GM21576 (cell line): ENCODE measurements around the gene ATP4A.

ENCODE experiments used
- ATAC-seq: cut with Tn5 transposase; IDR thresholded peaks from one replicate; pipeline ENCODE4 v1.9.1; 2021; ENCODE audit warnings: mild to moderate bottlenecking, moderate library complexity; ENCODE audit not compliant: unreplicated experiment

Gene ATP4A

DNA sequence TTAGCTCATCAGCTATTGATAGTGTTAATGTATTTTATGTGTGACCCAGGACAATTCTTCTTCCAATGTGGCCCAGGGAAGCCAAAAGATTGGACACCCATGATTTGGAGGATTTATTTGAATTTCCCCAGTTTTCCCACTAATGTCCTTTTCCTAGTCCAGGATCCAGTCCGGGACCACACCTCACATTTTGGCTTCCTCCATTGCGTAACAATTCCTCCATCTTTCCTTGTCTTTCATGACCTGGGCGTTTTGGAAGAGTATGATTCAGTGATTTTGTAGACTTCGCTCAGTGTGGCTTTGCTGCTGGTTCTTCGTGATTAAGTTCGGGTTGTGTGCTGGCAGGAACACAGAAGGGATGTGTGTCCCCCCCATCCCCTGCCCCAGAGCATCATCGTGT, 3.3 kb upstream of the ATP4A start:
- ATAC-seq = no peak

DNA sequence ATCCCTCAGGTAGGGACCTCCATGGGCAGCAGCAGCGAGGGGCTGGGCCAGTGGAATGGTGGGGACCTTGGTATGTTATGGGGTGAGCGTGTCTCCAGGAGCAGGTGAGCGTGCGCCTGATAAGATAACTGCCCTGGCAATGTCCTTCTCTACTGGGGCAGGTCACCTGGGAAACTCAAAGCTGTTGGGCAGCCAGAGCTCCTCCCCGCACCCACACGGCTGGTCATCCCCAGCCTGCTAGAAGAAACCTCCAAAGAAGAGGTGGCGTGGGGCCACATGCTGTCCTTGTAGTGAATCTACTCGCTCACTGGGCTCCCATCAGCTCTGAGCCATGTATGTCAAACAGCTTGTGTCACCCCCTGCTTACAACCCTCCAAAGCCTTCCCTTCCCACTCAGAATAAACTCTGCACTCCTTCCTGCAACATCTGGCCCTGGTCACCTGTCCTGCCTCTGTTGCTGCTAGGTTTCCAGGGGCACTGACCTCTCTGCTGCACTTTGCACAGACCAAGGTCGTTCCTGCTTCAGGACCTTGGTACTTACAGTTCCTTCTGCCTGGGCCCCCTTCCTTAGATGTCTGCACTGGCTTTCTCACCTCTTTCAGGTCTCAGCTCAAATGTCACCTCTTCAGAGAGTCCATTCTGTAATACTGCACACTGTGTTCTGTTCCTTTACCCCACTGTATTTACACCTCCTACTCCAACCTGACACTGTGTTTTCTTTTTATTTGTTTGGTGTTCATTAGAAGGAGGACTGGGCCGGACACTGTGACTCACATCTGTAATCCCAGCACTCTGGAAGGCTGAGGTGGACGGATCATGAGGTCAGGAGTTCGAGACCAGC, 1.8 kb upstream of the ATP4A start:
- ATAC-seq = no peak

DNA sequence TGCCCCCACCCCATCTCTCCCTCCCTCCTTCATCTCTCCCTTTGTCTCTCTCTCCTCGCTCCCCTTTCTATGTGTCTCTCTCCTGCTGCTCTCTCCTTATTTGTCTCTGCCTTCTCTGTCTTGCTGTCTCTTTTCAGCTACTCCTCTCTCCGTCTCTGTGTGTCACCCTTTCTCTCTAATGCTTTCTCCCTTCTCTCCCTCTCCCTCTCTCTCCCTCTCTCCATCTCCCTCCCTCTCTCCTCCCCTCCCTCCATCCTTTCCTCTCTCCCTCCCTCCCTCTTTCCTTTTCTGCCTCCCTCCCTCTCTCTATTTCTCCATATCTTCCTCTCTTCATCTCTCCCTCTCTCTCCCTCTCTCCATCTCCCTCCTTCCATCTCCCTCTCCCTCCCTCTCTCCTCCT, 682 bp downstream of the ATP4A start:
- no peak for ATAC-seq

GRCh38 chr19:35562336-35562735, 1.1 kb downstream of the ATP4A start:
- no peak for ATAC-seq

DNA sequence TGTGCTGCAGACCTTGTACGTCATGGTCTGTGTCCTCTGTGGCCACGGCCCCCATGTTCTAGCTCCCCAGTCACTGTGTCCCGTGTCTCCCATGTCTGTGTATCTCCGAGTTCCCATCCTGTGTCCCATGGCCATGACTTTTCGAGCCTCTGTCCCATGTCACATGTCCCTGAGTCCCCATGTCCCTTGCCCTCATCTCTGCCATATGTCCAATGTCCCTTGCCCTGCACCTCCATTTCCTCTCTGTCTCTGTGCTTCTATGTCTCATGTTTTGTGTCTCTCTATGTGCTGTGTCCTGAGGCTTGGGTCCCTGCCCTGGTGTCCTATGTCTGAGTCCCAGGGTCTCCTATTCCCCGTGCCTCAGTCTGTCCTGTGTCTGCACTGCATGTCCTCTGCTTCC, 2.0 kb downstream of the ATP4A start:
- no peak for ATAC-seq

DNA sequence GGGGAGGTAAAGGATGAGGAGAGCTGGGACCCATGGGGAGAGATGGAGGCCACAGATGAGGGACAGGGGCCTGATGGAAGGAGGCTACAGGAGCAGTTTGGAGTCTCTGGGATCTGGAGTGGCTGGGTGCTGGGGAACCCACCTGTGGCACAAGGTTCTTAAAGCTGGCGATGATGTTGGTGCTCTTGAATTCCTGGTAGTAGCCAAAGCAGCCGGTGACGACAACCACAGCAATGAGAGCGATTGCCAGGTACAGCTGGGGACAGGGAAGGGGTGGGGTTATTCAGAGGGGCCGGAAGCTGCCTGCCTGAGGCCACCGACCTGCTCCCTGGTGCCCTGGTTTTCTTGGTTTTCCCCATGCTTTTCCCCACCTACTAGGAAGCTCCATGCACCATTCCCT, 2.8 kb downstream of the ATP4A start:
- no peak for ATAC-seq

GRCh38 chr19:35560271-35560670, 3.2 kb downstream of the ATP4A start:
- no peak for ATAC-seq

DNA sequence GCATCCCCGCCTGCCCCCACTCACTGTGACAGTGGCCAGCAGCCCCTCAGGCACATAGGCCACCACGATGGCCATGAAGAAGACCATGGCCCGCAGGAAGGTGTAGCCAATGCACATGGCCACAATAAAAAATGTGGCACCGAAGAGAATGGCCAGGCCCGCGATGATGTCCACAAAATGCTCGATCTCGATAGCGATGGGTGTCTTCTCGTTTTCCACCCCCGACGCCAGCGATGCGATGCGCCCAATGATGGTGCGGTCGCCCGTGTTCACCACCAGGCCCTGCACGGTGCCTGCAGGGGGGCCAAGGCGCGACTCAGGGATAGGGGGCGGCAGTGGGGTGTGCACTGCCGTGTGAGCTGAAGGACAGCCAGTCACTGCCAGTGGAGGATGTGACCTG, 3.7 kb downstream of the ATP4A start:
- ATAC-seq = no peak

DNA sequence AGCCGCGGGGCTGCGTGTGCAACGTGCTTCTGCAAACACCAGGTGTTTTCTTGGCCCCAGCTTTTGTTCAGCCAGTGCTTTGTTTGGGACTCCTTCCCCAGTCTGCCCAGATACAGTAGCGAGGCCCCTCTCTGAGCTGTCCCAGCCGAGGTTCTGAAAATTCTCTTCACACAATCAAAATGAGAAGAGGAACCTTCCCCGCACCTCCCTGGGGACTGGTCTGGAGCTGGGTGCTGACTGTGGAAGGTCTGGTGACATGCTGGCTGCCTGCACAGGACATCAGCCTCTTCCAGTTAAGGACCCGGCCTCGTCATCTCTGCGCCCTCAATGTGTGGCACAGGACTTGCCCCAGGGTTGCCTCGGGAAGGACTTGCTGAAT, 4.2 kb downstream of the ATP4A start:
- ATAC-seq = no peak

GRCh38 chr19:35558400-35559280, 4.8 kb downstream of the ATP4A start:
- ATAC-seq = no peak

DNA sequence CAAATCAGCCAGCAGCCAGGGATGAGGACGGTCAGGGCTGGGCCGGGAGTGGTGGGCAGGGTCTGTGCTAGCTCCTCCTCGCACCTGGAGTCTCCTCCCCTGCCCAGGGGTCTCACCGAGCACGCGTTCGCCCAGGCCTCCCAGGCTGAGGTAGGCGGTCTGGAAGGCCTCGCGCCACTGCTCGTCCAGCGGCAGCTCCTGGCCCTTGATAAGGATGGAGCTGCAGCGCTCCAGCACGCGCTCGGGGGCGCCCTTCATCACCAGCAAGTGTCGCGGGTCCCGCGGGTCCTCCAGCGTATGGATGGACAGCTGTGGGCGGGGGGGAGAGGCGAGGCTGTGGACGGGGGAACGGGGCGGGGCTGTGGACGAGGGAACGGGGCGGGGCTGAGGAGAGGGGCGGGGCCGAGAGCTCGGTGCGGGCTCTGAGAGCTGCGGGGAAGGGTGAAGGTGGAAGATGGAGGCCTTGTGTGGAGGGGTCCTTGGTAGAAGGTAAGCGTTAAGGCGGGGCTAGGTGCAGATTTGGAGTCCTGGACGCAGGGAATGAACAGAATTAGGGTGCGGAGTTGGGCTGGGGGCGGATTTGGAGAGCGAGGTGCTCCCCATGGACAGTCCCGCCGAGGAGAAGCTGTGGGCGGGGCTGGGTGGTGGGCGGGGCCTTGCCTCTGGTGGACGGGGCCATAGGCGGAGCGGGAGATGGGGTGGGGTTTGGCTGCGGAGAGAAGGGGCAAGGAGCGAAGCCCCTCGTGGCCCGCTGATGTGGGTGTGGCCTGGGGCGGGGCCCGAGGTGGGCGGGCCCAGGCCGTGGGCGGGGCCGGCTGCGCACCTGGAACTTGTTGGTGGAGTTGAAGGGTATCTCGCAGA, 5.7 kb downstream of the ATP4A start:
- ATAC-seq = no peak

GRCh38 chr19:35556846-35557538, 6.5 kb downstream of the ATP4A start:
- ATAC-seq = no peak

GRCh38 chr19:35556025-35556590, 7.3 kb downstream of the ATP4A start:
- no peak for ATAC-seq

DNA sequence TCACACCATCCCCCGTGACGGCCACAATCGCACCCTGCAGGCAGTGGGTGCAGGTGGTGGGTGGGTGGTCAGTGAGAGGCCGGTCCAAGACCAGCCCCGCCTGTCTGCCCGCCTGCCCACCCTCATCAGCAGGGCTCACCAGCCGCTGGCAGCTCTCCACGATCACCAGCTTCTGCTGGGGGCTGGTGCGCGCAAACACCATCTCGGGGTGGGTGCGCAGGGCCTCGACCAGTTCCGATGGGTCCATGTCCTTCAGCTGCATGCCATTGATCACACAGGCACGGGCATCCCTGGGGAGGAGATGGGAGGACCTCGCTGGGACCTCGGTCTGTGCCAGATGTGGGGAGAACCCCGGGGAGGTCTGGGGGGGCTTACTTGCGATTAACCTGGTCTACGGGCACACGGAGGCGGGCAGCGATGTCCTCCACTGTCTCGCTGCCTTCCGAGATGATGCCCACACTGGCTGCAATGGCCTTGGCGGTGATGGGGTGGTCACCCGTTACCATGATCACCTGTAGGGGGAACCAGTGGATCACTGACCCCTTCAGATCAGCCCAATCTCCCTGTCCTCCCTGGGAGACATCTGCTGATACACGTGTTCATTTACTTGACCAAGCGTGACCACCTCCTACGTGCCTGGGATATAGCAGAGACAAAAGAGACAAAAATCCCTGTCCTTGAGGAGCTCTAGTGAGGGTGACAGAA, 8.0 kb downstream of the ATP4A start:
- ATAC-seq = no peak

DNA sequence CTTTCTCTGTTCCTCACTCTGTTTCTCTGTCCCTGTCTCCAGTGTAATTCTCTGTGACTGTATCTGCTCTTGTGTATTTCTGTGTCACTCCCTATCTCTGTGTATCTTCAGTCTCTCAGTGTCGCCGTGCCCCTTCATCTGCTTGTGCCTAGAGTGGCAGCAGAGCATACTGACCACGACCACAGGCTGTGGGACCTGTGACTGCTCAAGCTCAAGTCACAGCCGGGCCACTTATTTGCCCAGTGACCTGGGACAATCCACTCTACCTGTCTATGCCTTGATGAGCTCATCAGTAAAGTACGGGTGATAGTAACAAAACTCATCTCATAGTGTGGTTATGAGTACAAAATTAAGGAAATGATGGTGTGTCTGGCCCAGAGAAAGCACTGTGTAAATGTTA, 9.4 kb downstream of the ATP4A start:
- no peak for ATAC-seq

- no peak for ATAC-seq
These were observed 10.0 kb downstream of the ATP4A start for GRCh38 chr19:35553385-35554000.

- ATAC-seq = no peak
These were observed 10.7 kb downstream of the ATP4A start for GRCh38 chr19:35552534-35553384.

DNA sequence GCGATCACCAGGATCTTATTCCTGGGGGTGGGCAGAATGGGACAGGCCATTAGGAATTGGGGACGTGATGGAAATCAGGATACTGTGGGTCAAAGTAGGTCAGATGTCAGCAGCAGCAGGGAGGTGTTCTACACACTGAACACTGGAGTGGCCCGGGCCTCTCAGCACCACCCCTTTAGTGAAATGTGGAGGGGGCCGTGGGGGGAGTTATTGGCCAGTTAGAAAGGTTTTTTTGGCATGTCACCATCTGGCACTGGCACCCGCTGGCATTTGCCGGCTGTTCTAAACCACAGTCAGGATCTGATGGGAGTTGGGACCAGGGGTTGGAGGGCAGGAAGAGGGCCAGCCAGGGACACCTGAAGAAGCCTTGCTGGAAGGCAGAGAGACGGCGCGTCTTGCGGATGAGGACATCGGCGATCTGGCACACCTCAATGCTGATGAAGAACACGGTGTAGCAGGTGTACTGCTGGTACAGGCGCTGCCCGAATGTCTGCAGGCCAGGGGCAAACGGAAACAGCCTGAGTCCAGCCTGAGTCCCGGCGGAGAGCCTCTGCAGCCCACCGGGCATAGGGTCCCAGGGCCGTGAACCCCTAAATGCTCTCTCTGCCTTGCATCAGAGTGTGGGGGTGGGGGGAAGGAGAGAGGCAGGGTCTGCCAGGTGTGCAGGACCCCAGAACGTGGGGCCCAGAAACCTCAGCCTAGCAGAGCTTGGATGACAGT, 12.2 kb downstream of the ATP4A start:
- no peak for ATAC-seq
